Activated CD4-positive, alpha-beta T cell treated with anti-CD3 and anti-CD28 coated beads, Interleukin-2, amount 50 U/mL, for 24 hours (primary cell): Measurements from ENCODE around the gene MRPL19.
"Not testable (repeated sequence)": the region's sequence is repeated elsewhere in the genome, so short reads cannot be mapped to it uniquely, and the experiment has no call there.

Experiments
- DNase-seq, 2 donors: peaks; one replicate each; pipeline ENCODE4 v3.0.0-alpha.2; 2020; ENCODE audit warnings: low read depth in 1 of 2, low spot score in 1 of 2

The MRPL19 gene

DNA sequence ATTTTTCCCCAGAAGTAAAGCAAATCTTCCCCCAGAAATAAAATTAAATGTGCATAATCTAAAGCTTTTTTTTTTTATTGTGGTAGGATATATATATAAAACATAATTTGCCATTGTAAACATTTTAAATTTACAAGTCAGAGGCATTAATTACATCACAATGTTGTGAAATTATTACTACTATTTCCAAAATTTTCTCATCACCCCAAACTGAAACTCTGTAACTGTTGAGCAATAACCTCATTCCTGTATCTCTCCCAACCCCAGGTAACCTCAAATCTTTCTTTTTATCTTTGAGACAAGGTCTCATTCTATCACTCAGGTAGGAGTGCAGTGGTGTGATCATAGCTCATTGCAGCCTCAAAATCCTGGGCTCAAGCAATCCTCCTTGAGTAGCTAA is 11.2 kb downstream of the MRPL19 start:
- no peak for DNase-seq

GRCh38 chr2:75666911-75667310 is 20.3 kb downstream of the MRPL19 start:
- DNase-seq: no peak

GRCh38 chr2:75667884-75668283 is 21.3 kb downstream of the MRPL19 start:
- no peak for DNase-seq

DNA sequence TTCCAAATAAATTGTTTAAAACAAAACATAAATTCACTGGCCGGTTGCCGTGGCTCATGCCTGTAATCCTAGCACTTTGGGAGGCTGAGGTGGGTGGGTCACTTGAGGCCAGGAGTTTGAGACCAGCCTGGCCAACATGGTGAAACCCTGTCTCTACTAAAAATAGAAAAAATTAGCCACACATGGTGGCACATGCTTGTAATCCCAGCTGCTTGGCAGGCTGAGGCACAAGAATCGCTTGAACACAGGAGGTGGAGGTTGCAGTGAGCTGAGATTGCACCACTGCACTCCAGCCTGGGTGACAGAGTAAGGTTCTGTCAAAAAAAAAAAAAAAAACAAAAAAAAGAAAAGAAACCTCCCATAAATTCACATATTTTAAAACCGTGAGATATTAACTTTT is 28.8 kb downstream of the MRPL19 start:
- not testable (repeated sequence) for DNase-seq

- DNase-seq: no peak
Observed at GRCh38 chr2:75675908-75676307, 29.3 kb downstream of the MRPL19 start.

DNA sequence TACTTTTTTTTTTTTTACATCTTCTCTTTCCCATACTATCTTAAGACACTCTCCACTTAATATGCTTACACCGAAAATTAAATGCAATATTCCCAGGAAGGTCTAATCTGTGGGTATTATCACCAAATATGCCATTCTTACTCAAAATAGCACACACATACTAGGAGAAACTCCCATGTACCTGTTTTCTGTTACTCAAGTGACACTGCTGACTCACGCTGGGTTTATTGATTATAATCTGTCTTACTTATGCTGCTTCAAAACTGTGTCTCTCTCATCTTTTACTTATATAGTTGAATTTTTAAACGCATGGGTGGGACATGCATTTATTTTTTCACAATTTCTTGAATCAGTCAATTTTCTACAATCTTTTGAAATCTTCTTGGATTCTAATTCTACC is 29.9 kb downstream of the MRPL19 start:
- no peak for DNase-seq

DNA sequence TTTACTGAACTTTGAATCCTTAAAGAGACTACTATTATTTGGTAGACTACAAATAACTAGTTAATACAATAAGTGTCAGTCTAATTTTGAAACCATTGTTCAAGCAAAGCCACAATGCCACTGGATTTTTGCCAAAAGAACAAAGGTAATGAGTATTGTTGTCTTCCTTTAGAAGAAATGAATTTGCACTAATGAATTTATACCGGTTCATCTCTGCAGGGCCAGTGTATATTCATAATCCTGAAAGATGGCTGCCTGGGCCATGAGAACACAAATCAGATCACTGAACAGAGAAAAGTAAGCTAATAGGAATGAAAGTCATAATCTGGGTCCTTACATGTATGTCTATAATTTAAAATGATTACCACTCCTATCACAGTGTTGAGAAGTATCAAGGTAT is 33.0 kb downstream of the MRPL19 start:
- no peak for DNase-seq

DNA sequence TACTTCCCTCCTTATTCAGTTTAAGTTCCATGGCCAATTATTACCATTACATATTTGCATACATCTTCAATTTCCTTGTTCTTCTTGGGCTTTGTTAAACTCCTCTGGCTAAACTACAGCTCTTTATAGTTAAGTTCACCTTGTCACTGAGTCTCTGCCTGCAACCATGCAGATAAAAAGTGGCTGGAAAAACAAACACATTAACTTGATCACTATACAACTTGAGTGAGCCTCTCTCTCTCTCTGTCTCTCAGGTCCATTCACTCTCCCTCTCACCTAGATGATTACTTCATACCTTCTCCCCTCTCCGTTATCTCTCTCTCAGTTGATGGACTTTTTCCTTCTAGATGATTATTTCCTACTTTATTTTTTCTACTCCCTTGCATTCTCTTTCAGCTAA is 33.8 kb downstream of the MRPL19 start:
- no peak for DNase-seq

DNA sequence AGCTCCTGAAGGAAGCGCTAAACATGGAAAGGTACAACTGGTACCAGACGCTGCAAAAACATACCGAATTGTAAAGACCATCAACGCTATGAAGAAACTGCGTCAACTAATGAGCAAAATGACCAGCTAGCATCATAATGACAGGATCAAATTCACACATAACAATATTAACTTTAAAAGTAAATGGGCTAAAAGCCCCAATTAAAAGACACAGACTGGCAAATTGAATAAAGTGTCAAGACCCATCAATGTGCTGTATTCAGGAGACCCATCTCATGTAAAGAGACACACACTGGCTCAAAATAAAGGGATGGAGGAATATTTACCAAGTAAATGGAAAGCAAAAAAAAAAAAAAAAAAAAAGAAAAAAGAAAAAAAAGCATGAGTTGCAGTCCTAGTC is 36.8 kb downstream of the MRPL19 start:
- not testable (repeated sequence) for DNase-seq

- DNase-seq: no peak
Observed at GRCh38 chr2:75688196-75688595, 41.6 kb downstream of the MRPL19 start.

DNA sequence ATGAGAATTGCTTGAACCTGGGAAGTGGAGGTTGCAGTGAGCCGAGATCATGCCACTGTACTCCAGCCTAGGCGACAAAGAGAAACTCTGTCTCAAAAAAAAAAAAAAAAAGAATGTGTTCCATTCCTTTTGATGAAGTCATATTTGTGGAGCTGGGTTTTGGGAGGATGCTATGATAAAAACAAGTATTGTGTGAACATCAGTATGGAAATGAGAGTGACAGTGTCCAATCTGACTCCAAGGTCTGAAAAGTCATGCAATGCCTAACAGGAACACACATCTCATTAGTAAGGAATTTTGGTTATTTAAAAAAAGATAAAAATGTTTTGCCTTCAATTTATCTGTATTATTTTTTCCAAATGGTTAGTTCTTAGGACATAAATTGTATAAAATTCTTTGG is 52.3 kb downstream of the MRPL19 start:
- DNase-seq: no peak

GRCh38 chr2:75702593-75702992 is 56.0 kb downstream of the MRPL19 start:
- no peak for DNase-seq

GRCh38 chr2:75703589-75704287 is 57.2 kb downstream of the MRPL19 start:
- DNase-seq: no peak

DNA sequence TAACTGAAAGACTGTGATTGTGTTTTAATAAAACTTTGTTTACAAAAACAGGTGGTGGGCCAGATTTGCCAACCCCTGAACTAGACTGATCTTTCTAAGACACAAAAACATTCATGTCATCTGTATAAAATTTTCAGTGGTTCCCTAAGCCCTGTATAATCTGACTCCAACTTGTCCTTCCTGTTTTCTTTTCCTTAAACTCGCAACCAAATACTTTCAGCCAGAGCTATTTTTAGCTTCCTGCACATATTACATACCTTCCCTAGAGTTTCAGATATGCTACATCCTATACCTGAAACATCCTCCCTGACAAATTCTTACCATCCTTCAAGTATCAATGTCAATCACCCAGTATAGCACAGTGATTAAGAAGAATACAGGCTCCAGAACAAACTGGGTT is 59.3 kb downstream of the MRPL19 start:
- DNase-seq: no peak

GRCh38 chr2:75707901-75708300 is 61.3 kb downstream of the MRPL19 start:
- no peak for DNase-seq

- no peak for DNase-seq
Observed at GRCh38 chr2:75709297-75709696, 62.7 kb downstream of the MRPL19 start.

- no peak for DNase-seq
Observed at GRCh38 chr2:75710220-75710576, 63.6 kb downstream of the MRPL19 start.

DNA sequence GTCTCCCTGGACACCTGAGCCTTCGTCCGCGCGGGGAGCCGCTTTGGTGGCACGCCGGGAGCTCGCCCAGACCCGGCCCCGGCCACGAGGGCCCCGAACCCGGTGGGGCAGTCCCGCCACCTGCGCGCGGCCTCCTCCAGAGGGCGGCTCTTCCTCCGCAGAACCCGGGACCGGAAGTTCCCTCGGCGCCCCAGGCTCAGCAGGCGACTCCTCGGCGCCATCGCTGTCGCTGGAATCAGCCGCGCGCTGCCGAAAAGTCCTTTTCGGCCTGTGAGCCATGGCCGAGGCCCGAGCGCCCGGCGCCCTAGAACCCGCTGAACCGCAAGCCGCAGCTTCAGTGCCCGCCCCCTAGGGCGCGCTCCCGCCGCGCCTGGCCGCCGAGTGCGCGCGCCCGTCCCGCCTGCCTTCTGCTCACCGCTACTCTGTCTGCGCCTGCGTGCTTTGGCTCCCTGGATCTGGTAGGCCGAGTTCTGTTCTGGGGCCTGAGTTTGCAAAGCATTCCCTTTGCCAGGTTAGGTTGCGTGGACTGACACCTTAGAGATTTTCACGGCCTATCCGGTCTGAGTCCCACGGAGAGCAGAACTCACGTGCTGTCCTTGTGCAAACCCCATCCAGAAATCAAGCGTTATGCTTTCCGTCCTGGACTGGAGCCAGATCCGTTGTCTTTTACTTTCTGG is 64.1 kb downstream of the MRPL19 start, which contains the start of gene GCFC2:
Gene GCFC2 (minus strand): TSS at position 339 of the 677 bp plus-strand sequence. CDS start 60 bp downstream, at position 279.
- peak; percentile 74 to 80 for DNase-seq

DNA sequence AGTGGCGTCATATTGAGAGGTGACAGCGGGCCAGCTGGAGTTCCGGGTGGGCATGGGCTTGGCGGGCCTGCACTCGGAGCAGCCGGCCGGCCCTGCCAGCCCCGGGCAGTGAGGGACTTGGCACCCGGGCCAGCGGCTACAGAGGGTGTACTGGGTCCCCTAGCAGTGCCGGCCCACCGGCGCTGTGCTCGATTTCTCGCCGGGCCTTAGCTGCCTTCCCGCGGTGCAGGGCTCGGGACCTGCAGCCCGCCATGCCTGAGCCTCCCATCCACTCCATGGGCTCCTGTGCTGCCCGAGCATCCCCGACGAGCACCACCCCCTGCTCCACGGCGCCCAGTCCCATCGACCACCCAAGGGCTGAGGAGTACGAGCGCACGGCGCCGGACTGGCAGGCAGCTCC is 65.0 kb downstream of the MRPL19 start:
- DNase-seq: not testable (repeated sequence)

DNA sequence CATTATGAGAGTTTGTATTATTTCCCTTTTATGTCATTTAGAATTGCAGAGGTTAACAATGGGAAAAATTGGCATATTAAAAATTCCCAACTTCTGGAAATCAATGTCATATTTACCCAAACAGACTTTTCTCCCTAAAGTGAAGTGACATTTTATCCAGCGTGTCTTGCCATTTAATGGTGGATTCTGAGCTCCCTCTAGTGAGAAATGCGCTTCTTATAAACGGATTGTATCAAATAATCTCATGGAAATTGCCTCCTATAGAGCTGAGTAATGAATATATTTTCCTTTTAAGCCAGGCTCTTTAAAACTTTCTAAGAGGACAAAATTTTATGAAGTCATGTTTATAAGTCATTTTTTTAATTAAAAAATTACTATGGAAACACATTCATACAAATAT is 69.8 kb downstream of the MRPL19 start:
- DNase-seq: no peak

DNA sequence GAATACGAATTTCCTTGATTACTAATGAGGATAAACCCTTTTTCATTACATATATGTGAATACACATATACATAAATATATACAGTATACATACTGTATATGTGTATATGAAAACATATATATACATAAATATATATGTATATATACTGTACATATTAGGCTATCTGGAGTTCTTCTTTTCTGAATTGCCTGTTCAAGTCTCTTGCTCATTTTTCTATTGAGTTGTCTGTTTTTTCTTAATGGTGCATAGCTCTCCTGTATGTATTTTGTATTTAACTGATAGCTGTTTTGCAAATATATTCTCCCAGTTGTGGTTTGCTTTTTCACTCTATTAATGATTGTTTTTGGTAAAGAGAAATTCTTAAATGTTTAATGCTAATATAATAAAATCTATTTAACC is 73.0 kb downstream of the MRPL19 start:
- no peak for DNase-seq

DNA sequence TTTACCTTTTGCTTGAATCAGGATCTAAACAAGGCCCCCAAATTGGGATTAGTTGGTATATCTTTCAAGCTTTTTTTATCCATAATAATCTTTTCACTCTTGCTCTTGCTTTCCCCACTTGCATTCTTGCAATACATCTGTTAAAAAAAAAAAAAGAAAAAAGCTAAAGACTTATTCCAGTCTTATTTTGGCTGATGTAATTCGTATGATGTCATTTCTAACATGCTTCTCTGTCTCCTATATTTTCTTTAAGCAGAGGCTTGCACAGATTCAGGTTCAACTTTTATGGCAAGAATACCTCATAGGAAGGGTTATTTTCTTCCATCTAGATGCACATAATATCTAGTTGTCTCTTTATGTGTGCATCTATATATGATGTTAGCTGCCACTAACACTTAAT is 73.9 kb downstream of the MRPL19 start:
- DNase-seq: no peak

DNA sequence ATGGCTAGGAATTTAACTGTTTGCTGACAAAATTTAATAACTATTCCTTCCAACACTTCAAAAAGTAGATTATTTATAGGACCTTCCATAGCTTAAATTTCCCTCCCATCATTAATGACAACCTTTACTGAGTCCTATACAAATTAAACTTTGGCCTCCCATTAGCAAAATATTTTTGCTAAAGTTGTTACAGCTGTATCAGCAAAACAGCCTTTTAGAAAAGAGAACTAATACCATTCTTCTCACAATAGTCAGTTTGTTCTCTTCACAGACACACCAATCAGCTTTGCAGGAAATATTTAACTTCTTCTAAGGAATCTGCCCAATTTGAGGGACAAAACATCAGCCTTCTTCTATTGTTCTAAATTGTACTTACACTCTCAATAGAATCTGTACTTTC is 76.1 kb downstream of the MRPL19 start:
- DNase-seq: no peak
